ENCODE data around the gene SH3GLB2. TPM values are rescaled to one million over a fixed set of nuclear protein-coding genes. Genes with fewer than 3 reads are reported as not detected.

The SH3GLB2 gene
- total and polyA plus RNA-seq, 10 of the 15 experiments (the other 5 are each of a cell fraction or from before 2014, with no cell fraction given) = 0.21 to 61.3 (median 30.8) TPM

DNA sequence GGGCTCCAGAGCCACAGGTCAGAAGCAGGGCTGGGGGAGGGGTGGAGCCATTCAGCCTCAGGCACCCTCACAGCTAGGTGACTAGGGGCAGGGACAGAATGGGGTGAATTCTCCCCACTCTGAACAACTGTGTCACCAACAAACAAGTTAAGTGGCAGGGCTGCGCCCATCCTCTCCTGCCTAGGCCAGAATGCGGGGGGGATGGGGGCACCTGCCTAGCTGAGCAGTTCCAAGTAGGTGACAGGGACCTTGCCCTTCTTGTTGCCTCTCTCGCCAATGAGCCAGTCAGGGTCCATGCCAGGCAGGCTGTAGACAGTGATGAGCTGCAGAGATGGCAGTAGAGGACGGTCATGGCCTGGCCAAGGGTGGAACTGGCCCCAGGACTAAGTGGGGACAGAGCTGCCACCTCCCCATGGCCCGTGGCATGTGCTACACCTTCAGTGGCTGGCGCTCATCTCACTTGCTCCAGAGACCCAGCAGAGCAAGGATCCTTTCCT is 19.6 kb downstream of the SH3GLB2 start:
- SMC1A ChIA-PET (ENCODE audit: uncharacterized antibody, unreplicated experiment) = no interaction called here
- no TSS peak for BruUV-seq (replicated peaks)
- peaks cover 18 to 26% of the 10 kb centered on the region in 2 experiments for H3K36me3 ChIP-seq (ENCODE audit: control insufficient read depth in 2 of 2, insufficient read depth in 2 of 2, low read length in 1 of 2)
- no peak for TF ChIP-seq SRF (IDR thresholded peaks at IDR 0.05; ENCODE audit: low read depth in 2 of 2, low read length in 2 of 2)
- no peak; the same call in 1 of the 2 replicates for TF ChIP-seq POLR2A (IDR thresholded peaks at IDR 0.05; ENCODE audit: low read depth, low read length)
- TF ChIP-seq, protein P1, sequence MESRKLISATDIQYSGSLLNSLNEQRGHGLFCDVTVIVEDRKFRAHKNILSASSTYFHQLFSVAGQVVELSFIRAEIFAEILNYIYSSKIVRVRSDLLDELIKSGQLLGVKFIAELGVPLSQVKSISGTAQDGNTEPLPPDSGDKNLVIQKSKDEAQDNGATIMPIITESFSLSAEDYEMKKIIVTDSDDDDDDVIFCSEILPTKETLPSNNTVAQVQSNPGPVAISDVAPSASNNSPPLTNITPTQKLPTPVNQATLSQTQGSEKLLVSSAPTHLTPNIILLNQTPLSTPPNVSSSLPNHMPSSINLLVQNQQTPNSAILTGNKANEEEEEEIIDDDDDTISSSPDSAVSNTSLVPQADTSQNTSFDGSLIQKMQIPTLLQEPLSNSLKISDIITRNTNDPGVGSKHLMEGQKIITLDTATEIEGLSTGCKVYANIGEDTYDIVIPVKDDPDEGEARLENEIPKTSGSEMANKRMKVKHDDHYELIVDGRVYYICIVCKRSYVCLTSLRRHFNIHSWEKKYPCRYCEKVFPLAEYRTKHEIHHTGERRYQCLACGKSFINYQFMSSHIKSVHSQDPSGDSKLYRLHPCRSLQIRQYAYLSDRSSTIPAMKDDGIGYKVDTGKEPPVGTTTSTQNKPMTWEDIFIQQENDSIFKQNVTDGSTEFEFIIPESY (IDR thresholded peaks at IDR 0.05) = no peak
- TF ChIP-seq, protein P2, sequence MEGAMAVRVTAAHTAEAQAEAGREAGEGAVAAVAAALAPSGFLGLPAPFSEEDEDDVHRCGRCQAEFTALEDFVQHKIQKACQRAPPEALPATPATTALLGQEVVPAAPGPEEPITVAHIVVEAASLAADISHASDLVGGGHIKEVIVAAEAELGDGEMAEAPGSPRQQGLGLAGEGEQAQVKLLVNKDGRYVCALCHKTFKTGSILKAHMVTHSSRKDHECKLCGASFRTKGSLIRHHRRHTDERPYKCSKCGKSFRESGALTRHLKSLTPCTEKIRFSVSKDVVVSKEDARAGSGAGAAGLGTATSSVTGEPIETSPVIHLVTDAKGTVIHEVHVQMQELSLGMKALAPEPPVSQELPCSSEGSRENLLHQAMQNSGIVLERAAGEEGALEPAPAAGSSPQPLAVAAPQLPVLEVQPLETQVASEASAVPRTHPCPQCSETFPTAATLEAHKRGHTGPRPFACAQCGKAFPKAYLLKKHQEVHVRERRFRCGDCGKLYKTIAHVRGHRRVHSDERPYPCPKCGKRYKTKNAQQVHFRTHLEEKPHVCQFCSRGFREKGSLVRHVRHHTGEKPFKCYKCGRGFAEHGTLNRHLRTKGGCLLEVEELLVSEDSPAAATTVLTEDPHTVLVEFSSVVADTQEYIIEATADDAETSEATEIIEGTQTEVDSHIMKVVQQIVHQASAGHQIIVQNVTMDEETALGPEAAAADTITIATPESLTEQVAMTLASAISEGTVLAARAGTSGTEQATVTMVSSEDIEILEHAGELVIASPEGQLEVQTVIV (IDR thresholded peaks at IDR 0.05; ENCODE audit: borderline replicate concordance, partially characterized antibody) = no peak
- no peak for TF ChIP-seq ZNF207 (IDR thresholded peaks at IDR 0.05; ENCODE audit: borderline replicate concordance)
- no peak for TF ChIP-seq SPI1 (IDR thresholded peaks at IDR 0.05; ENCODE audit: borderline replicate concordance, insufficient read depth, low read depth, low read length)
- TF ChIP-seq, protein P3, sequence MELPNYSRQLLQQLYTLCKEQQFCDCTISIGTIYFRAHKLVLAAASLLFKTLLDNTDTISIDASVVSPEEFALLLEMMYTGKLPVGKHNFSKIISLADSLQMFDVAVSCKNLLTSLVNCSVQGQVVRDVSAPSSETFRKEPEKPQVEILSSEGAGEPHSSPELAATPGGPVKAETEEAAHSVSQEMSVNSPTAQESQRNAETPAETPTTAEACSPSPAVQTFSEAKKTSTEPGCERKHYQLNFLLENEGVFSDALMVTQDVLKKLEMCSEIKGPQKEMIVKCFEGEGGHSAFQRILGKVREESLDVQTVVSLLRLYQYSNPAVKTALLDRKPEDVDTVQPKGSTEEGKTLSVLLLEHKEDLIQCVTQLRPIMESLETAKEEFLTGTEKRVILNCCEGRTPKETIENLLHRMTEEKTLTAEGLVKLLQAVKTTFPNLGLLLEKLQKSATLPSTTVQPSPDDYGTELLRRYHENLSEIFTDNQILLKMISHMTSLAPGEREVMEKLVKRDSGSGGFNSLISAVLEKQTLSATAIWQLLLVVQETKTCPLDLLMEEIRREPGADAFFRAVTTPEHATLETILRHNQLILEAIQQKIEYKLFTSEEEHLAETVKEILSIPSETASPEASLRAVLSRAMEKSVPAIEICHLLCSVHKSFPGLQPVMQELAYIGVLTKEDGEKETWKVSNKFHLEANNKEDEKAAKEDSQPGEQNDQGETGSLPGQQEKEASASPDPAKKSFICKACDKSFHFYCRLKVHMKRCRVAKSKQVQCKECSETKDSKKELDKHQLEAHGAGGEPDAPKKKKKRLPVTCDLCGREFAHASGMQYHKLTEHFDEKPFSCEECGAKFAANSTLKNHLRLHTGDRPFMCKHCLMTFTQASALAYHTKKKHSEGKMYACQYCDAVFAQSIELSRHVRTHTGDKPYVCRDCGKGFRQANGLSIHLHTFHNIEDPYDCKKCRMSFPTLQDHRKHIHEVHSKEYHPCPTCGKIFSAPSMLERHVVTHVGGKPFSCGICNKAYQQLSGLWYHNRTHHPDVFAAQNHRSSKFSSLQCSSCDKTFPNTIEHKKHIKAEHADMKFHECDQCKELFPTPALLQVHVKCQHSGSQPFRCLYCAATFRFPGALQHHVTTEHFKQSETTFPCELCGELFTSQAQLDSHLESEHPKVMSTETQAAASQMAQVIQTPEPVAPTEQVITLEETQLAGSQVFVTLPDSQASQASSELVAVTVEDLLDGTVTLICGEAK (IDR thresholded peaks at IDR 0.05; ENCODE audit: borderline replicate concordance) = no peak
- TF ChIP-seq HDAC2 (IDR thresholded peaks at IDR 0.05) = no peak
- no peak for TF ChIP-seq ESRRA (IDR thresholded peaks at IDR 0.05; ENCODE audit: low read length)
- TF ChIP-seq EP300 (IDR thresholded peaks at IDR 0.05; ENCODE audit: borderline replicate concordance in 1 of 2, control insufficient read depth in 1 of 2, low read depth in 2 of 2, low read length in 2 of 2) = no peak
- no peak for TF ChIP-seq MXI1 (IDR thresholded peaks at IDR 0.05; ENCODE audit: low read depth, low read length)
- TF ChIP-seq FOXK2 (IDR thresholded peaks at IDR 0.05) = no peak
- TF ChIP-seq, protein P4, sequence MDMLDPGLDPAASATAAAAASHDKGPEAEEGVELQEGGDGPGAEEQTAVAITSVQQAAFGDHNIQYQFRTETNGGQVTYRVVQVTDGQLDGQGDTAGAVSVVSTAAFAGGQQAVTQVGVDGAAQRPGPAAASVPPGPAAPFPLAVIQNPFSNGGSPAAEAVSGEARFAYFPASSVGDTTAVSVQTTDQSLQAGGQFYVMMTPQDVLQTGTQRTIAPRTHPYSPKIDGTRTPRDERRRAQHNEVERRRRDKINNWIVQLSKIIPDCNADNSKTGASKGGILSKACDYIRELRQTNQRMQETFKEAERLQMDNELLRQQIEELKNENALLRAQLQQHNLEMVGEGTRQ (IDR thresholded peaks at IDR 0.05; ENCODE audit: borderline replicate concordance, low read depth, low read length) = no peak
- TF ChIP-seq RB1 (IDR thresholded peaks at IDR 0.05; ENCODE audit: borderline replicate concordance) = no peak
- no peak for TF ChIP-seq HCFC1 (IDR thresholded peaks at IDR 0.05; ENCODE audit: low read length)
- TF ChIP-seq NFXL1 (IDR thresholded peaks at IDR 0.05; ENCODE audit: borderline replicate concordance) = no peak

More for the DNA sequence above, 19.6 kb downstream of the SH3GLB2 start:
- no peak overlapping the region for H3K4me2 ChIP-seq (ENCODE audit: control insufficient read depth, insufficient read depth)
- ChIA-PET CTCF (interaction anchor here (0.9 to 1.2 kb wide), 2 partner anchors 12 to 29 kb away, joined by 3 to 5 read pairs; no protein-coding TSS in a partner anchor), RAD21 (ENCODE audit: unreplicated experiment) (no interaction called here), POLR2A (no interaction called here)
- no peaks in the 10 kb centered on the region for H3K79me2 ChIP-seq (ENCODE audit: control insufficient read depth, insufficient read depth, low read length)
- intact Hi-C loops (cut with micrococcal nuclease; ENCODE audit: unreplicated experiment) (no loop called here), in situ Hi-C loops (cut with MboI) (no loop called here)
- no peak for ATAC-seq
- H4K20me1 ChIP-seq (ENCODE audit: control insufficient read depth, insufficient read depth) = no peaks in the 10 kb centered on the region
- H3K4me1 ChIP-seq (ENCODE audit: control insufficient read depth, insufficient read depth, low read length) = no peaks in the 10 kb centered on the region
- H3K27ac ChIP-seq (ENCODE audit: control insufficient read depth, insufficient read depth) = no peak overlapping the region
- no peak overlapping the region for H3K9ac ChIP-seq (ENCODE audit: control insufficient read depth, insufficient read depth, low read length)
- no peak for FAIRE-seq
- no peak overlapping the region for H2AFZ ChIP-seq (ENCODE audit: control insufficient read depth, low read depth, low read length)
- H3K27me3 ChIP-seq (replicated peaks in 1 of 2; ENCODE audit: control insufficient read depth in 2 of 2, insufficient read depth in 2 of 2, low read length in 1 of 2) = no peaks in the 10 kb centered on the region
- H3K4me3 ChIP-seq = no peak overlapping the region
- no peak for DNase-seq (ENCODE audit: low read depth, low spot score)
- no peaks in the 10 kb centered on the region for H3K9me3 ChIP-seq (replicated peaks; ENCODE audit: control insufficient read depth, insufficient read depth, low read length)
- WGBS (ENCODE audit: insufficient coverage, insufficient replicate concordance, low lambda C conversion rate, missing lambda C conversion rate) = 87% methylated on average over 6 of the region's 6 CpGs
